ENCODE results near the gene PLEKHM2. TPM values are rescaled to one million over a fixed set of nuclear protein-coding genes. Genes with fewer than 3 reads are reported as not detected.

Gene PLEKHM2
- total RNA-seq, 1 donor from 2014 or later: 57.5 TPM

GRCh38 chr1:15703562-15703961 lies 19.4 kb downstream of the PLEKHM2 start:
- Mint-ChIP-seq H3K27me3 (no peaks in the 10 kb centered on the region), H3K36me3 (peaks cover 3% of the 10 kb centered on the region), H3K27ac (peak overlapping the region; percentile 40), H3K4me3 (peak overlapping the region; percentile 0), H3K9me3 (no peaks in the 10 kb centered on the region), H3K4me1 (ENCODE audit: unreplicated experiment) (peaks cover 23% of the 10 kb centered on the region)
- DNase-seq (ENCODE audit: extremely low spot score, unreplicated experiment): no peak
- TF ChIP-seq CTCF (conservative IDR thresholded peaks at IDR 0.05): no peak

GRCh38 chr1:15704526-15705183 lies 20.5 kb downstream of the PLEKHM2 start:
- TF ChIP-seq CTCF (conservative IDR thresholded peaks at IDR 0.05): no peak
- no peak for DNase-seq (ENCODE audit: extremely low spot score, unreplicated experiment)
- Mint-ChIP-seq H3K36me3 (peaks cover 3% of the 10 kb centered on the region), H3K4me1 (ENCODE audit: unreplicated experiment) (peaks cover 23% of the 10 kb centered on the region), H3K9me3 (no peaks in the 10 kb centered on the region), H3K27me3 (no peaks in the 10 kb centered on the region), H3K27ac (peak overlapping the region; percentile 48), H3K4me3 (no peak overlapping the region)

- no peak overlapping the region for H3K4me3 Mint-ChIP-seq
- peaks cover 23% of the 10 kb centered on the region for H3K4me1 Mint-ChIP-seq (ENCODE audit: unreplicated experiment)
Measured at GRCh38 chr1:15705184-15705566, 21.1 kb downstream of the PLEKHM2 start.

GRCh38 chr1:15706751-15707150 lies 22.6 kb downstream of the PLEKHM2 start:
- no peak for TF ChIP-seq CTCF (conservative IDR thresholded peaks at IDR 0.05)
- Mint-ChIP-seq H3K27me3 (no peaks in the 10 kb centered on the region), H3K36me3 (peaks cover 3% of the 10 kb centered on the region)

More at GRCh38 chr1:15705184-15705566, 21.1 kb downstream of the PLEKHM2 start:
- Mint-ChIP-seq H3K27ac (no peak overlapping the region), H3K27me3 (no peaks in the 10 kb centered on the region), H3K9me3 (no peaks in the 10 kb centered on the region), H3K36me3 (peaks cover 3% of the 10 kb centered on the region)
- DNase-seq (ENCODE audit: extremely low spot score, unreplicated experiment): no peak
- no peak for TF ChIP-seq CTCF (conservative IDR thresholded peaks at IDR 0.05)

GRCh38 chr1:15707239-15707925 lies 23.3 kb downstream of the PLEKHM2 start:
- H3K27ac Mint-ChIP-seq: no peak overlapping the region
- peaks cover 3% of the 10 kb centered on the region for H3K36me3 Mint-ChIP-seq
- peaks cover 13% of the 10 kb centered on the region for H3K4me1 Mint-ChIP-seq (ENCODE audit: unreplicated experiment)
- H3K9me3 Mint-ChIP-seq: no peaks in the 10 kb centered on the region
- no peak for DNase-seq (ENCODE audit: extremely low spot score, unreplicated experiment)
- H3K4me3 Mint-ChIP-seq: no peak overlapping the region
- H3K27me3 Mint-ChIP-seq: no peaks in the 10 kb centered on the region
- TF ChIP-seq CTCF (conservative IDR thresholded peaks at IDR 0.05): no peak

More at GRCh38 chr1:15706751-15707150, 22.6 kb downstream of the PLEKHM2 start:
- peaks cover 17% of the 10 kb centered on the region for H3K4me1 Mint-ChIP-seq (ENCODE audit: unreplicated experiment)
- H3K9me3 Mint-ChIP-seq: no peaks in the 10 kb centered on the region
- H3K27ac Mint-ChIP-seq: peak overlapping the region; percentile 30
- no peak overlapping the region for H3K4me3 Mint-ChIP-seq
- no peak for DNase-seq (ENCODE audit: extremely low spot score, unreplicated experiment)

All from type B pancreatic cell (in vitro differentiated cells).